H9 (cell line): ENCODE results near the gene MRM2. TPM values are rescaled to one million over a fixed set of nuclear protein-coding genes. Genes with fewer than 3 reads are reported as not detected.

Experiments used
- DNase-seq: peaks from one replicate; pipeline ENCODE4 v3.0.0-alpha.2; 2017
- H2AFZ ChIP-seq: one replicate; pipeline ENCODE4 v1.6.1; 2013; ENCODE audit warnings: mild to moderate bottlenecking, low read length, control low read depth, moderate library complexity
- H2AK5ac ChIP-seq: 2 replicates; pipeline ENCODE4 v1.6.1; 2013; ENCODE audit warnings: low read length, control low read depth, mixed read lengths; ENCODE audit not compliant: insufficient read length
- H2BK120ac ChIP-seq: one replicate; pipeline ENCODE4 v1.6.1; 2013; ENCODE audit warnings: low read depth, mild to moderate bottlenecking, low read length, control low read depth, inconsistent platforms; ENCODE audit not compliant: poor library complexity, severe bottlenecking
- H2BK12ac ChIP-seq: 2 replicates; pipeline ENCODE4 v1.6.1; 2013; ENCODE audit warnings: low read length, control low read depth, mixed read lengths, low read depth; ENCODE audit not compliant: insufficient read length
- H2BK15ac ChIP-seq: 2 replicates; pipeline ENCODE4 v1.6.1; 2013; ENCODE audit warnings: low read depth, low read length, control low read depth
- H2BK20ac ChIP-seq: one replicate; pipeline ENCODE4 v1.6.1; 2013; ENCODE audit warnings: low read depth, mild to moderate bottlenecking, low read length, control low read depth, inconsistent platforms; ENCODE audit not compliant: poor library complexity, severe bottlenecking
- H2BK5ac ChIP-seq: 2 replicates; pipeline ENCODE4 v1.6.1; 2013; ENCODE audit warnings: low read length, control low read depth, mixed read lengths; ENCODE audit not compliant: insufficient read length
- H3K14ac ChIP-seq: 2 replicates; pipeline ENCODE4 v1.6.1; 2013; ENCODE audit warnings: low read length, control low read depth; ENCODE audit not compliant: insufficient read depth
- H3K18ac ChIP-seq: 2 replicates; pipeline ENCODE4 v1.6.1; 2013; ENCODE audit warnings: low read depth, mild to moderate bottlenecking, mixed read lengths, low read length, control low read depth; ENCODE audit not compliant: insufficient read length
- H3K23ac ChIP-seq: 2 replicates; pipeline ENCODE4 v1.6.1; 2013; ENCODE audit warnings: low read length, control low read depth, mixed read lengths, low read depth; ENCODE audit not compliant: insufficient read length
- H3K23me2 ChIP-seq: 2 replicates; pipeline ENCODE4 v1.6.1; 2013; ENCODE audit warnings: low read depth, mild to moderate bottlenecking, mixed read lengths, low read length, control low read depth; ENCODE audit not compliant: insufficient read length, poor library complexity, severe bottlenecking
- H3K27ac ChIP-seq: 2 replicates; pipeline ENCODE4 v1.5.1; 2013; ENCODE audit warnings: low read length, control low read depth, mixed read lengths, low read depth; ENCODE audit not compliant: insufficient read length
- H3K27me3 ChIP-seq: 2 replicates; pipeline ENCODE4 v1.6.1; 2013; ENCODE audit warnings: low read length, control low read depth, inconsistent platforms; ENCODE audit not compliant: insufficient read depth
- H3K4ac ChIP-seq: 2 replicates; pipeline ENCODE4 v1.6.1; 2013; ENCODE audit warnings: low read depth, mild to moderate bottlenecking, control low read depth, inconsistent platforms, low read length, moderate library complexity
- H3K4me1 ChIP-seq: 2 replicates; pipeline ENCODE4 v1.6.1; 2013; ENCODE audit warnings: low read length, control low read depth, inconsistent platforms; ENCODE audit not compliant: insufficient read depth
- H3K4me2 ChIP-seq: 2 replicates; pipeline ENCODE4 v1.6.1; 2013; ENCODE audit warnings: low read length, control low read depth, mixed read lengths; ENCODE audit not compliant: insufficient read length, insufficient read depth
- H3K56ac ChIP-seq: 2 replicates; pipeline ENCODE4 v1.6.1; 2013; ENCODE audit warnings: low read depth, mild to moderate bottlenecking, mixed read lengths, low read length, control low read depth; ENCODE audit not compliant: insufficient read length
- H3K79me1 ChIP-seq: 2 replicates; pipeline ENCODE4 v1.6.1; 2013; ENCODE audit warnings: low read depth, mild to moderate bottlenecking, moderate library complexity, low read length, control low read depth, inconsistent platforms; ENCODE audit not compliant: insufficient read depth, poor library complexity, severe bottlenecking
- H3K79me2 ChIP-seq: 2 replicates; pipeline ENCODE4 v1.6.1; 2013; ENCODE audit warnings: low read length, control low read depth, inconsistent platforms; ENCODE audit not compliant: insufficient read depth
- H3K9ac ChIP-seq: 2 replicates; pipeline ENCODE4 v1.6.1; 2013; ENCODE audit warnings: low read length, control low read depth, mixed read lengths; ENCODE audit not compliant: insufficient read length; ENCODE audit errors: extremely low read depth
- H3K9me3 ChIP-seq: one replicate; pipeline ENCODE4 v1.6.1; 2013; ENCODE audit warnings: low read depth, low read length, inconsistent platforms; ENCODE audit not compliant: control insufficient read depth
- H3T11ph ChIP-seq: one replicate; pipeline ENCODE4 v1.6.1; 2013; ENCODE audit warnings: mild to moderate bottlenecking, low read length, control low read depth, inconsistent platforms
- H4K20me1 ChIP-seq: one replicate; pipeline ENCODE4 v1.6.1; 2013; ENCODE audit not compliant: control insufficient read depth, insufficient read length, insufficient read depth
- H4K5ac ChIP-seq: 2 replicates; pipeline ENCODE4 v1.6.1; 2013; ENCODE audit warnings: low read depth, mild to moderate bottlenecking, mixed read lengths, low read length, control low read depth; ENCODE audit not compliant: insufficient read length
- H4K8ac ChIP-seq: replicated peaks from 2 replicates; pipeline ENCODE4 v1.6.1; 2013; ENCODE audit warnings: low read length, control low read depth, mixed read lengths, low read depth; ENCODE audit not compliant: insufficient read length
- H4K91ac ChIP-seq: 2 replicates; pipeline ENCODE4 v1.6.1; 2013; ENCODE audit warnings: low read depth, mild to moderate bottlenecking, moderate library complexity, mixed read lengths, low read length, control low read depth; ENCODE audit not compliant: insufficient read length
- H3K27ac Mint-ChIP-seq, 3 experiments: 2 replicates in 2 of 3; 3 replicates in 1 of 3; pipeline ENCODE4 v1.8.0; 2020 to 2021; ENCODE audit warnings: mixed read lengths in 3 of 3, mild to moderate bottlenecking in 1 of 3, moderate library complexity in 1 of 3
- H3K27me3 Mint-ChIP-seq: 2 replicates; pipeline ENCODE4 v1.8.0; 2021; ENCODE audit warnings: low read depth, mild to moderate bottlenecking, moderate library complexity, mixed read lengths
- H3K36me3 Mint-ChIP-seq, 3 experiments: 2 replicates in 2 of 3; 3 replicates in 1 of 3; pipeline ENCODE4 v1.8.0; 2020 to 2021; ENCODE audit warnings: low read depth in 3 of 3, mixed read lengths in 3 of 3; ENCODE audit not compliant: insufficient read depth in 1 of 3
- H3K4me1 Mint-ChIP-seq, 2 experiments: 2 replicates each; pipeline ENCODE4 v1.8.0; 2020; ENCODE audit warnings: mixed read lengths in 2 of 2
- H3K4me3 Mint-ChIP-seq, 2 experiments: 2 replicates in 1 of 2; 3 replicates in 1 of 2; pipeline ENCODE4 v1.8.0; 2020 to 2021; ENCODE audit warnings: mild to moderate bottlenecking in 2 of 2, mixed read lengths in 2 of 2, moderate library complexity in 1 of 2
- H3K9me3 Mint-ChIP-seq, 2 experiments: 2 replicates in 1 of 2; 3 replicates in 1 of 2; pipeline ENCODE4 v1.8.0; 2020; ENCODE audit warnings: mild to moderate bottlenecking in 2 of 2, mixed read lengths in 2 of 2, moderate library complexity in 1 of 2
- CTCF ChIP-seq: fragments of 200-600 bp; sonication (generic); conservative IDR thresholded peaks from 3 replicates; pipeline ENCODE4 v1.8.0; 2021; ENCODE audit warnings: antibody characterized with exemption, mild to moderate bottlenecking
- WGBS: extraction: QIAGEN DNeasy Blood & Tissue Kit; methylation state at CpG from one replicate; pipeline ENCODE4 v1.1.7; 2013; ENCODE audit warnings: missing lambda C conversion rate, low lambda C conversion rate, mixed read lengths; ENCODE audit not compliant: insufficient read length; ENCODE audit errors: extremely low coverage; 5-methylcytosine and 5-hydroxymethylcytosine counted together
- total RNA-seq: library from RNA; stranded (reverse); gene quantifications from 2 replicates; pipeline ENCODE4 v1.2.1, GENCODE V29; 2021

The MRM2 gene
- total RNA-seq, 1 experiment from 2014 or later, result 59.0 TPM

DNA sequence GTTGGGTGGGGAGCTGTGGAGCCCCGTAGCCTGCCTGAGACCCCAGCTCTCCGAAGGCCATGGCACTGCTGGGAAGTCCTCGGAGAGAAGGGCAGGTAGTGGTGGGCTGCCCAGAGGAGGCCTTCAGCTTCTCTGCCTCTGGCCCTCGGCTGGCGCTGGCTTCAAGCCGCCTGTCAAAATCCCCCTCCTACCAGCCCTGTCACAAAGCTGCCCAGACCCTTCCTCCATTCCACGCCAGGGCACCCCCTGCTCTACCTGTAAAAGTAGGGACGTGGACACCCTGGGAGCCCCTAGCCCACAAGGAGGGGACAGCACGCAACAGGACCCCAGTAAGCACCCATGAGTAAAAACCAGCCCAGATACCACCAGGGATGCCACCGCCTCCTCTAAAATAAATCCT, 40.9 kb downstream of the MRM2 start:
- no peak overlapping the region for H2BK120ac ChIP-seq
- H2AK5ac ChIP-seq, result no peak overlapping the region
- Mint-ChIP-seq H3K27me3 (no peaks in the 10 kb centered on the region), H3K27ac (0 out of 7 replicates have a peak overlapping the region, but pooled peaks of 1 of the 3 experiments have one; percentile 23), H3K9me3 (peaks cover under 1 to 3% of the 10 kb centered on the region in 2 experiments; a peak in 3 of 5 replicates), H3K4me3 (no peak overlapping the region), H3K36me3 (peaks cover 30 to 40% (median 33%) of the 10 kb centered on the region in 3 experiments), H3K4me1 (no peaks in the 10 kb centered on the region)
- no peak overlapping the region for H3K23ac ChIP-seq
- H4K91ac ChIP-seq, result no peak overlapping the region
- no peak overlapping the region for H2BK15ac ChIP-seq
- H3K56ac ChIP-seq, result no peak overlapping the region
- no peaks in the 10 kb centered on the region for H4K20me1 ChIP-seq
- no peak overlapping the region for H3K4ac ChIP-seq
- H4K5ac ChIP-seq, result no peak overlapping the region
- DNase-seq, result no peak
- H3K9ac ChIP-seq, result no peak overlapping the region
- H3K23me2 ChIP-seq, result no peaks in the 10 kb centered on the region
- no peak overlapping the region for H3K14ac ChIP-seq
- no CpG with 5 or more reads among the region's 10 CpGs for WGBS
- no peak overlapping the region for H2BK20ac ChIP-seq
- H3K18ac ChIP-seq, result no peak overlapping the region
- H3K79me1 ChIP-seq, result no peaks in the 10 kb centered on the region
- H4K8ac ChIP-seq, result no peak overlapping the region
- TF ChIP-seq CTCF, result no peak
- H3K4me1 ChIP-seq, result no peaks in the 10 kb centered on the region
- H3K27me3 ChIP-seq, result no peaks in the 10 kb centered on the region; the same call in 1 of the 2 replicates
- no peak overlapping the region for H3T11ph ChIP-seq
- no peak overlapping the region for H2BK12ac ChIP-seq
- H3K79me2 ChIP-seq, result no peaks in the 10 kb centered on the region
- no peak overlapping the region for H3K27ac ChIP-seq
- no peak overlapping the region for H2BK5ac ChIP-seq
- H3K4me2 ChIP-seq, result no peak overlapping the region
- H2AFZ ChIP-seq, result no peak overlapping the region
- no peaks in the 10 kb centered on the region for H3K9me3 ChIP-seq
